Mammary epithelial cell (primary cell): Measurements from ENCODE around the gene ERMAP.

Experiments used
- EZH2 ChIP-seq: IDR thresholded peaks from 2 replicates; pipeline ENCODE4 v1.6.1; 2012; ENCODE audit warnings: low read length, inconsistent platforms, borderline replicate concordance
- TF ChIP-seq, protein P1 (sequence below), 2 donors: IDR thresholded peaks in 1 of 2; conservative IDR thresholded peaks in 1 of 2; 2 replicates each; pipeline ENCODE4 v1.5.1; 2011 to 2012; ENCODE audit warnings: inconsistent platforms in 2 of 2, low read length in 2 of 2, mild to moderate bottlenecking in 2 of 2, control low read depth in 1 of 2, low read depth in 1 of 2; ENCODE audit not compliant: insufficient read depth in 1 of 2; ENCODE audit errors: extremely low read depth in 1 of 2

- TF ChIP-seq, protein P1, sequence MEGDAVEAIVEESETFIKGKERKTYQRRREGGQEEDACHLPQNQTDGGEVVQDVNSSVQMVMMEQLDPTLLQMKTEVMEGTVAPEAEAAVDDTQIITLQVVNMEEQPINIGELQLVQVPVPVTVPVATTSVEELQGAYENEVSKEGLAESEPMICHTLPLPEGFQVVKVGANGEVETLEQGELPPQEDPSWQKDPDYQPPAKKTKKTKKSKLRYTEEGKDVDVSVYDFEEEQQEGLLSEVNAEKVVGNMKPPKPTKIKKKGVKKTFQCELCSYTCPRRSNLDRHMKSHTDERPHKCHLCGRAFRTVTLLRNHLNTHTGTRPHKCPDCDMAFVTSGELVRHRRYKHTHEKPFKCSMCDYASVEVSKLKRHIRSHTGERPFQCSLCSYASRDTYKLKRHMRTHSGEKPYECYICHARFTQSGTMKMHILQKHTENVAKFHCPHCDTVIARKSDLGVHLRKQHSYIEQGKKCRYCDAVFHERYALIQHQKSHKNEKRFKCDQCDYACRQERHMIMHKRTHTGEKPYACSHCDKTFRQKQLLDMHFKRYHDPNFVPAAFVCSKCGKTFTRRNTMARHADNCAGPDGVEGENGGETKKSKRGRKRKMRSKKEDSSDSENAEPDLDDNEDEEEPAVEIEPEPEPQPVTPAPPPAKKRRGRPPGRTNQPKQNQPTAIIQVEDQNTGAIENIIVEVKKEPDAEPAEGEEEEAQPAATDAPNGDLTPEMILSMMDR (conservative IDR thresholded peaks at IDR 0.05 in 1 of 2, IDR thresholded peaks at IDR 0.05 in 1 of 2; ENCODE audit: extremely low read depth in 1 of 2, insufficient read depth in 1 of 2, low read depth in 1 of 2, low read length in 2 of 2) = no peak
- TF ChIP-seq EZH2 = no peak
These were observed 13.7 kb downstream of the ERMAP start for GRCh38 chr1:42830631-42831030.
